ENCODE results near the gene IST1.

IST1 gene

DNA sequence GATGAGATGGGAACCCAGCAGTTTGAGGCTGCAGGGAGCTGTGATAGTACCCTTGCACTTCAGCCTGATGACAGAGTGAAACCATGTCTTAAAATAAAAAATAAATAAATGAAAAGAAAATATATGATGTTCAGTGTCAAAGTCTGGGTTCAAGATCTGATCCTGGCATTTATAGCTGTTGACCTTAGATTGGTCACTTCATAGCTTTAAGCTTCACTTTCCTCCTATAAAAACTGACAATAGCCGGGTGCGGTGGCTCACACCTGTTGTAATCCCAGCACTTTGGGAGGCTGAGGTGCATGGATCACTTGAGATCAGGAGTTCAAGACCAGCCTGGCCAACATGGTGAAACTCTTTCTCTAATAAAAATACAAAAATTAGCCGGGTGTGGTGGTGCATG, 6.2 kb upstream of the IST1 start:
- TF ChIP-seq, protein P1, sequence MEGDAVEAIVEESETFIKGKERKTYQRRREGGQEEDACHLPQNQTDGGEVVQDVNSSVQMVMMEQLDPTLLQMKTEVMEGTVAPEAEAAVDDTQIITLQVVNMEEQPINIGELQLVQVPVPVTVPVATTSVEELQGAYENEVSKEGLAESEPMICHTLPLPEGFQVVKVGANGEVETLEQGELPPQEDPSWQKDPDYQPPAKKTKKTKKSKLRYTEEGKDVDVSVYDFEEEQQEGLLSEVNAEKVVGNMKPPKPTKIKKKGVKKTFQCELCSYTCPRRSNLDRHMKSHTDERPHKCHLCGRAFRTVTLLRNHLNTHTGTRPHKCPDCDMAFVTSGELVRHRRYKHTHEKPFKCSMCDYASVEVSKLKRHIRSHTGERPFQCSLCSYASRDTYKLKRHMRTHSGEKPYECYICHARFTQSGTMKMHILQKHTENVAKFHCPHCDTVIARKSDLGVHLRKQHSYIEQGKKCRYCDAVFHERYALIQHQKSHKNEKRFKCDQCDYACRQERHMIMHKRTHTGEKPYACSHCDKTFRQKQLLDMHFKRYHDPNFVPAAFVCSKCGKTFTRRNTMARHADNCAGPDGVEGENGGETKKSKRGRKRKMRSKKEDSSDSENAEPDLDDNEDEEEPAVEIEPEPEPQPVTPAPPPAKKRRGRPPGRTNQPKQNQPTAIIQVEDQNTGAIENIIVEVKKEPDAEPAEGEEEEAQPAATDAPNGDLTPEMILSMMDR (conservative IDR thresholded peaks at IDR 0.05; ENCODE audit: low read depth, low read length), result no peak
- H3K4me3 ChIP-seq (ENCODE audit: low read depth, low read length), result no peak overlapping the region
- no peak for DNase-seq (ENCODE audit: low read depth)

DNA sequence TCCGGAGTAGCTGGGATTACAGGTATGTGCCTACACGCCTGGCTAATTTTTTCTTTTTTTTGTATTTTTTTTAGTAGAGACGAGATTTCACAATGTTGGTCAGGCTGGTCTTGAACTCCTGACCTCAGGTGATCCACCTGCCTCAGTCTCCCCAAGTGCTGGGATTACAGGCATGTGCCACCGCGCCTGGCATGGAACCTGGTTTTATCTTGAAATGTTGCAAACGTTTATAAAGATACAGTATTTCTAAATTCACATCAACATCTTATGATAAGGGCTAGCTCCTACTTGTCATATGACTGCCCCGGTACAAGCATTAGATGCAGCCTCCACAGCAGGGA, 1.5 kb upstream of the IST1 start:
- peak overlapping the region; percentile 96 for H3K4me3 ChIP-seq (ENCODE audit: low read depth, low read length)
- TF ChIP-seq, protein P1 (conservative IDR thresholded peaks at IDR 0.05; ENCODE audit: low read depth, low read length), result no peak
- DNase-seq (ENCODE audit: low read depth), result no peak

DNA sequence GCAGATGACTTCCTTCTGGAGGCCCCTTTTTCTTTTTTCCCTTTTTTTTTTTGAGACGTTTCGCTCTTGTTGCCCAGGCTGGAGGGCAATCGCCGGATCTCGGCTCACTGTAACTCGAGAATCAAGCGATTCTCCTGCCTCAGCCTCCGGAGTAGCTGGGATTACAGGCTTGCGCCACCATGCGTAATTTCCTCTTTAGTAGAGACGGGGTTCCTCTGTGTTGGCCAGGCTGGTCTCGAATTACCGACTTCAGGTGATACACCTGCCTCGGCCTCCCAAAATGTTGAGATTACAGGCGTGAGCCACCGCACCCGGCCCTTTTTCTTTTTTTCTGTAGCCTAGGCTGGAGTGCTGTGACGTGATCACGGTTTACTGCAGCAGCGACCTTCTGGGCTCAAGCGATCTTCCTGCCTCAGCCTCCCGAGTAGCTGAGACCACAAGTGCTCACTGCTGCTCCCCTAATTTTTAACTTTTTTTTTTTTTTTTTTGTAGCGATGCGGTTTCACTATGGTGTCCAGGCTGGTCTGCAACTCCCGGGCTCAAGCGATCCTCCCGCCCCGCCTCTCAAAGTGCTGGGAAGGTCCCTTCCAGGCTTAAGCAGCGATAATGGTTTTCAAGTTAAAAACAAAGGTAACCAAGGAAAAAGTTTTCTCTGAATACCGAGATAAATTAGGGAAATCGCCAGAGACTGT, 956 bp upstream of the IST1 start:
- peak; percentile 79 for DNase-seq (ENCODE audit: low read depth)
- TF ChIP-seq, protein P1 (conservative IDR thresholded peaks at IDR 0.05; ENCODE audit: low read depth, low read length), result peak; percentile 25
- H3K4me3 ChIP-seq (ENCODE audit: low read depth, low read length), result peak overlapping the region; percentile 96

DNA sequence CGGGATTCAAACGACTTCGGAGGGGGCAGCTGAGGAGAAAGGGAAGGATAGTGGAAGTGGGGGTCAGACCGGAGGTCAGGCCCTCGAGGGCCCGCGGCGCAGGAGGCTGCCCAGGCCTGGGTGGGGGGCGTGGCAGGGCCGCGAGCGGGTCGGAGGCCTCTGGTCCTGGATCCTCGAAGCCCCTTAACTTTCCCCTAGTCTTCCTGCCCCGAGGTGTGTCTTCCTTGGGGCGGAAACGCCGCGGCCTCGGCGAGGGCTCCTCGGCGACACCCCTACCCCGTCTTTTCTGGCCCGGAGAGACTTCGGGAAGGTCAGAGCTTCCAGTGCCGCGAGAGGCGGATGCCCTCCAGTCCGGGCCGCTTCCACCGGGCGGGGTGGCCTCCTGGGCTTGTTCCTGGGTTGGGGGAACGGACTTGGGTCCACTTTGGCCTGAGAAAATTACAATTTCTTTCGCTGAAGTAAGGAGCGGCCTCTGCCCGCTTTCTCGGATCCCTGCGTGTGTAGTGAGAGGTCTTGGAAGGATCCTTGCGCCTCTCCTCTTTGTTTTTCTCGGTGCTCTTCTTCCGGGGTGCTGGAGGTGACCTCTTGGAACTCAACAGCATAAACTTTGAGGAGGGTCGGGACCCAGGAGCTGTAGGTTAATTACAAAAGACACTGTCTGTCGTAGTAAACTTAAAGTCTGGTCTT, 491 bp downstream of the IST1 start:
- TF ChIP-seq, protein P1 (conservative IDR thresholded peaks at IDR 0.05; ENCODE audit: low read depth, low read length), result no peak
- H3K4me3 ChIP-seq (ENCODE audit: low read depth, low read length), result peak overlapping the region; percentile 96
- DNase-seq (ENCODE audit: low read depth), result peak; percentile 67

DNA sequence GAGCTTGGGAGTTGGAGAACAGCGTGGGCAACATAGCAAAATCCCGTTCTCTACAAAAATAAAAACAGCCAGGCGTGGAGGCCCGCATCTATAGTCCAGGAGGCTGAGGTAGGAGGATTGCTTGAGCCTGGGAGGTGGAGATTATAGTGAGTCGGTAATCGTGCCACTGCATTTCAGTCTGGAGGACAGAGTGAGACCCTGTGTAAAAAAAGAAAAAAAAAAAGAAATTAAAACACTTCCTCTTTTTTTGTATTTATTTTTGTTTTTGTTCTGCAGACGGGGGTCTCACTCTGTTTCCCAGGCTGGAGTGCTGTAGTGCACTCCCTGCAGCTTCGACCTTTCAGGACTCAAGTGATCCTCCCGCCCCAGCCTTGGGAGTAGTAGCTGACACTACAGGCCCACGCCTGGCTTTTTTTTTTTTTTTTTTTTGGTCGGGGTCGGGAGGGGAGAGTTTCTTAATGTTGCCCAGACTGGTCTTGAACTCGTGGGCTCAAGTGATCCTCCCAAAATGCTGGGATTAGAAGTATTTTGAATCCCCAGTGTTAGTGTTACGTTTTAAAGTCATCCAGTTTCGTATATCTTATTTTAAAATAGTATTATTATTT, 1.5 kb downstream of the IST1 start:
- no peak for DNase-seq (ENCODE audit: low read depth)
- TF ChIP-seq, protein P1 (conservative IDR thresholded peaks at IDR 0.05; ENCODE audit: low read depth, low read length), result no peak
- peak overlapping the region; percentile 96 for H3K4me3 ChIP-seq (ENCODE audit: low read depth, low read length)

DNA sequence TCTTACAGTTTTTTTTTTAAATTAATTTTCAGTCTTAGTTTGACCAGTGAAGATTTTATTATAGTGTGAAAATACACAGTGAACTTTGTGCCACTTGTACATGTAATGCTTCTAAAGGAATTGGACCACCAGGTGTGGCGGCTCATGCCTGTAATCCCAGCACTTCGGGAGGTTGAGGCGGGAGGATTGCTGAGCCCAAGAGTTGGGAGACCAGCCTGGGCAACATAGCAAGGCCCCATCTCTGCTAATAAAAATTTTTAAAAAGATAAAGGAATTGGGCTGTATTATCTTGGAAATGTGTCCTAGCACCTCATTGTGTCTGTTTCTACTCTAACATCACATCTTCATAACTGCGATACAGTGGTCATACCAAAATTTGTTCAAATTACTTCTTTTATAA, 3.8 kb downstream of the IST1 start:
- TF ChIP-seq, protein P1 (conservative IDR thresholded peaks at IDR 0.05; ENCODE audit: low read depth, low read length), result no peak
- H3K4me3 ChIP-seq (ENCODE audit: low read depth, low read length), result no peak overlapping the region
- no peak for DNase-seq (ENCODE audit: low read depth)

Data from choroid plexus epithelial cell (primary cell).